ENCODE results near the gene PRKAR2A.
"Not testable (repeated sequence)": the region's sequence is repeated elsewhere in the genome, so short reads cannot be mapped to it uniquely, and the experiment has no call there.

PRKAR2A gene

DNA sequence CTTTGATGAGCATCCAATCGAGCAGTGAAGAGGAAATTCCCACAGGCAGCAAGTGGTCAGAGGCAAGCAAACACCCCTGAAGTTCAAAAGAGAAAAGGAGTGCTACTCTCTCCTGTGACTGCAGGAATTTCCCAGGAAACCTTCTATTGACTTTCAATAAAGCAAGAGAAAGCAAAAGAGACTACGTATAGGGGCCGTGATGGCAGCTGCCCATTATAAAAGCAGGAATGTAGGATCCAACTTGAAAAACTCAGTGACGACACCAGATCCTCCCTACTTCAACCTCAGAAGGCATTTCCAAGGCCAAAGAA is 77.5 kb downstream of the PRKAR2A start:
- DNase-seq: no peak

DNA sequence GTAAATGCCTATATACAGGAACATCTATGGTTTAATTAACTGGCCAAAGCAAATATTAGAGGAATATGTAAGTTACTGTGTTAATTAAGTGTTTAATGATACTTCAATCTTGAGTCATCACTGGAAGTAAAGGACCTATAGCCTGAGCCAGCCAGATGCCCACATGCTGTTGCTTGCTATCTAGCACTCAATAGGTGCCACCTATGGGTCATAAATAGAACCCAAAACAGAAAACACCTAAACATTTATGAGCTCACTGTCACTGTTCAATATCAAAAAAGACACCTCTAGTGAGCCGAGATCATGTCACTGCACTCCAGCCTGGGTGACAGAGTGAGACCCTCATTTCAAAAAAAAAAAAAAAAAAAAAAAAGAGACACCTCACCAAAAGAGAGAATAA is 82.3 kb downstream of the PRKAR2A start:
- no peak for DNase-seq

- DNase-seq: no peak
These were observed 84.9 kb downstream of the PRKAR2A start for GRCh38 chr3:48762816-48763215.

DNA sequence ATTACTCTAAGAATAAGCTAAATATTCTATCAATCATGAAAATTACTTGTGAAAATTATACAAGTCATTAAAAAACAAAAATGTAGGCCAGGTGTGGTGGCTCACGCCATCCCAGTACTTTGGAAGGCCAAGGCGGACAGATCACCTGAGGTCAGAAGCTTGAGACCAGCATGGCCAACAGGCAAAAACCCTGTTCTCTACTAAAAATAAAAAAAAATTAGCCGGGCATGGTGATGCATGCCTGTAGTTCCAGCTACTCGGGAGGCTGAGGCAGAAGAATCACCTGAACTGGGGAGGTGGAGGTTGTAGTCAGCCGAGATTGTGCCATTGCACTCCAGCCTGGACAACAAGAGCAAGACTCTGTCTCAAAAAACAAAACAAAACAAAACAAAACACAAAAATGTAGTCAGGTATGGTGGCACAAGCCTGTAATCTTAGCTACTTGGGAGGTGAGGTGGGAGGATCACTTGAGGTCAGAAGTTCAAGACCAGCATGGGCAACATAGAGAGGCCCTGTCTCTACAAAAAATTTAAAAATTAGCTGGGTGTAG is 87.6 kb downstream of the PRKAR2A start:
- DNase-seq: not testable (repeated sequence)

DNA sequence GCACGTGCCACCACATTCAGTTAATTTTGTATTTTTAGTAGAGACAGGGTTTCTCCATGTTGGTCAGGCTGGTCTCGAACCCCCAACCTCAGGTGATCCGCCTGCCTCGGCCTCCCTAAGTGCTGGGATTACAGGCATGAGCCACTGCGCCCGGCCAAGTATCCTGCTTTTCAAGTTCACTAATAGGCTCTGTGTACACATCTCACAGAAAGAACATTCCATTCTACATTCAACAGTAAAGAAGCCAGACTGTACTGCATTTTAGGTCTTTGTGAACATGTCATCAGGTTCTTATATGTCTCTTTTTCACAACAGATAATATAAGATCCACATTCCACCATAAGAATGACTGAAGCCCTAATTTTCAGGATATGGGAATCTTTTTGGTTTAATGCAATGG is 88.1 kb downstream of the PRKAR2A start:
- not testable (repeated sequence) for DNase-seq

GRCh38 chr3:48759071-48759470 is 88.6 kb downstream of the PRKAR2A start:
- no peak for DNase-seq

GRCh38 chr3:48756640-48757039 is 91.0 kb downstream of the PRKAR2A start:
- no peak for DNase-seq

DNA sequence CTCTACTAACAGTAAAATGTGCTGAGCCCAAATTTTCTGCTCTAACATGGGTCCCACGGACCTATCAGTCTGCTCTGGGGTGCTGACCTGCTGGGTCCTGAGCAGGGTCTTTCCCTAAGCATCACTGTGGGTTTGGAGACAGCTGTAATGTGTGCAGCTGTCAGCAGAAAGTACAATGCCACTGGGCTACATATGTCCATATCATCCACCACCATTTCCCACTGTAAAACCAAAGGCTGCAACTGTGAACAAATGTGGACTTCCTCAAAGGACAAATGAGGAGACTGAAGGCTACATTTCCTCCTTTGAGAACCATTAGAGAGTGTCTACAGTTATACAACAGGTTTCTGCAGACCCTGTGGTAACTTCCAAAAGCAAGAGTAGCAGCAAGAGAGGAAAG is 96.8 kb downstream of the PRKAR2A start:
- no peak for DNase-seq

DNA sequence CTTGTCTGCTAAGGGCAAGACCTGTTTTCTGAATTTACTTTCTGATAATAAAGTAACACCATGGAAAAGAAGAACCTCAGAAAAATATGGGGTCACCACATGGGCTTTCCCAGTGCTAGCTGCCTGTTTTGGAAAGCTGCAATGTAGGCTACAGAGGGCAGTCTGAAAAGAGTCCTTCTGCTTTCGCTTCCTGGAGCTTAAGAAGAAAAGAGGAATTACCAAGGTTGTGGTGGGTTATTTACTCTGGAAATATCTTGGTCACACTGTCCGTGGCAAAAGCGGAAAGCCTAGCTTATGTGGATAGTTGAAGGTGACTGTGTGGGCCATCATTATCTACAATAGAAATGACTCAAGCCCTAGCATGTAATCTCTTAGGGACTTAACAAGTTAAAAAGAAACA is 98.9 kb downstream of the PRKAR2A start:
- no peak for DNase-seq

DNA sequence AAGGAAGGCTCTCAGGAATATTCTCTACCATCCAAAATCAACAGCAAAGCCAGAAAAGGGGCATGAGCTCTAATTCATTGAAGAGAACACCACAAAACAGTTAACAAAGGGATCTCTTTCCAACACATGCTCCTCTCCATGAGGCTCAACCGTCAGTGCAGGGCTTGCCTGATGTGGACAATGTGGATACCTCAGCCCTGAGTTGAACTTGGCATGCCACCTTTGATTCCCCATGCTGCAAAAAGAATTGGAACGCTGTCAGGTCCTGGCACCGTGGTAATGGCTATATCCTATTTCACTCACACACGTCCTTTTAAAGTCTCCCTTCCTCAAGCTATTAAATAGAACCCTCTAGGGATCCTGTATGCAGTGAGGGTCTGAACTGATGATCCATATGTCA is 100.0 kb downstream of the PRKAR2A start:
- DNase-seq: no peak

DNA sequence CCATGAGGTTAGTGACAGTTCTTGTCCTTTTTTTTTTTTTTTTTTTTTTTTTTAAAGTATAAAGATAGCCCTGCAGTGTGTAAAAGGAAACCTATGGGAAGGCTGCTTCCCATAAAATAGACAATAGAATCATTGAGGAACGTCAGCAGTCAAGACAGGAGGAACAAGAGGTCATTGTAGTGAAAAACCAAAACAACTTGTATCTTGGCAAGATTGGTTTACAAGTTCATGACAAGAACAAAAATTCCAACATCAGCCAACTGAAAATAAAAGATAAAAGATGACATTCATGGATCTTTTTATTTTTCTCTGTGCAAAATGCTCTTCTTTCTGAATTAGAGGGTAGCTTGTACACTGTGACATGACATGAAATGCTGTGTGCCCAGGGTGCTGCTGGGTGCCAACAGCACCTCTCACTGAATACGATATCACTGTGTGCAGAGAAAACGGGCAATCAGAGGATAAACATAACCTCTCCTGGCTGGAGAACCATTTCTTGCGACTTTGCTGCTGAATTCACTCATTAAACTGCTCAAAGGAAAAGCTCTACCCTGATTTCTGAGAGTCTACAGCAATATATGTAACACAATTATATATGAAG is 100.6 kb downstream of the PRKAR2A start:
- DNase-seq: no peak

DNA sequence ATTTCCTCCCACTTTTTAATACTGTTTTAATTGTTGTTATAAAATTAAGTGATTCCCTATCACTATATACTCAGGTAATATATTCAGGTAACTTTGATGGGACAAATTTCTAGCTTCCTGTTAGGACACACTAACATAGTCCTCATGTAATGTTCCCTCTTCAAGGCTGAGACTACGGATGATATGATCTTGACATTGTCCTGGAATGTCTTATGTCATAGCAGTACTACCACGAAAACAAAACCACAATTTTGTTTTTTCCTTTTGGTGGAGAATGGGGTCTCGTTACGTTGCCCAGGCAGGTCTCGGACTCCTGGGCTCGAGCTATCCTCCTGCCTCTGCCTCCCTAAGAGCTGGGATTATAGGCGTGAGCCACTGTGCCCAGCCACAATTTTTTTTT is 103.9 kb downstream of the PRKAR2A start:
- no peak for DNase-seq

- DNase-seq: not testable (repeated sequence)
These were observed 106.4 kb downstream of the PRKAR2A start for GRCh38 chr3:48741226-48741625.

GRCh38 chr3:48739955-48740823 is 107.5 kb downstream of the PRKAR2A start:
- peak in 3 of 4 experiments; percentile 6 to 35 (median 22) for DNase-seq

DNA sequence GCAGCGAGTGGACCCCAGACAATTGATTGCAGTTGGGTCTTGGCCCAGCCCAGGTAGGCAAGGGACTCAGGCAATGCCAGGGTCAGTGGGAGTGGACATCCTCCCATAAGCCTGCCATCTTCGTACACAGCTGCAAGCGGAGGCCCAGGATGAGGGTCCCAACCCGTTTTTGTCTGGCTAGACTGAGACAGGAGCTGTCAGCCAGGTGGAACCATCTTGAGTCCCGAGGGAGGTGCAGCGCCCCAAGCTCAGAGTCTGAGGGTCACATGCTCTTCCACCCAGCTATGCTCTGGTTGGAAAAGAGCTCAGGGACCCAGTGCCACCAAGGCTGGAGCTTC is 108.1 kb downstream of the PRKAR2A start:
- no peak for DNase-seq

DNA sequence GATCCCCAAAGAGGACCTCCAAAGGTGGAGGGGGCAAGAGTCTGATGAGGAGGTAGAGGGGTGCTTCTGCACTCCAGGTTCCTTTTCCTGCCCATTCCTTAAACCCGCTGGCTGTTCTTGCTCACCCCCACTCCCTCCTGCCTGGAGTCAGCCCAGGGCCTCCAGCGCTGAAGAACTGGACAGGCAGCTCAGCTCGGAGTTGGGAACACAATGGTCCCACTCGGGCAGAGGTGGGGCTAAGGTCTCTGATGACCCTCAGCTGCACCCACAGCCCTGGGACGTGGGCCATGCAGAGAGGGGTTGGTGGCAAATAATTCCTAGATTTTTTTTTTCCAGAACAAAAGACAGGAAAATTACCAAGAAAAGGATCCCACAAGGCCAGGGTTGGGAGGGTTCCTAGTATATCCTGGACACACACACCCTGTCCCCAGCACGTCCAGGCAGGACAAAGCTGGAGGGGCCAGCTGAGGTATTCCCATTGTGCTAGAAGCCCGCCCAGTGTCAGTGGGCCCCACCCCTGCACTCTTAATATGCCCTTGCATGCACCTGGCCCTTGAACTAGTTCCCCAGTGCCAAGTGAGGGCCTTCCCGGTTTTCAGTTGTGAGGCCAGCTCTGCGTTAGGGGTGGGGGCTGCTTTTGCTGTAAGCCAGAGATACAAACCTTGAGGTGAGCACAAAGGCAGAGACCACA is 108.6 kb downstream of the PRKAR2A start:
- no peak for DNase-seq

DNA sequence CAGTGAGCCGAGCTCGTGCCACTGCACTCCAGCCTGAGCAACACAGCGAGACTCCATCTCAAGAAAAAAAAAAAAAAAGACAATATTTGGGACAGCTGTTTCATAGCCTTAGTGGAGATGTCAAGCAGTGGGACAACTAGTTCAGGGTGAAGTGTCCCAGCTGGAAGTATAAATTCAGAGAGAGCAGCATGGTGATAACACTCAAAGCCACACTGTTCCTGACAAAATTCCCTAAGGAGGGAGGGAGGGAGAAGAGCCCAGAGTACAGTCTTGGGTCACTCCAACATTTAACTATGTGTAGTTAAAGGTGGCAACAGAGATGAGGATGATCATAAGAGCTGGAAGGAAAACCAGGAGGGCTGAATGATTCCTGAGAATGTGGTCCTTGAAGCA is 109.5 kb downstream of the PRKAR2A start:
- no peak for DNase-seq

GRCh38 chr3:48735075-48735767 is 112.5 kb downstream of the PRKAR2A start:
- DNase-seq: not testable (repeated sequence)

- not testable (repeated sequence) for DNase-seq
These were observed 113.1 kb downstream of the PRKAR2A start for GRCh38 chr3:48734541-48734940.

GRCh38 chr3:48733752-48734518 is 113.7 kb downstream of the PRKAR2A start:
- not testable (repeated sequence) for DNase-seq

DNA sequence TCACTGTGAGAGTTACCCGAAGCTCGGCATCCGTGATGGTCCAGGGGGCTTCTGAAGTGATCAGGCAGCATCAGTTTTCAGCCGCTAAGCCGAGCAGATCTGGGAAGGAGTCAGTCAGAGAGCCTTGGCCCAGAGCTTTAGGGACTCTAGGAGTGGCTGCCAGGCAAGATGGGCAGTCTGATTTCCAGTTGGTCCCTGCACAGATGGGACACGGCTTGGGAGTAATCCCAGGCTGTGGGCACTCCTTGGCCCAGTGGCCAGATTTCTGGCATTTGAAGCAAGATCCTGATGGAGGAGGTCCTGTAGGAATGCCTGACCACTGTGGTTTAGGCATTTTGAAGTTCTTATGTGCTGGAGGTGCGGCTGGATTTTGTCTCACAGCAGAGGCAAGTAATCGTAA is 120.2 kb downstream of the PRKAR2A start:
- no peak for DNase-seq

GRCh38 chr3:48725185-48725855 is 122.4 kb downstream of the PRKAR2A start:
- DNase-seq: not testable (repeated sequence)

Data from activated naive CD4-positive, alpha-beta T cell (primary cell).